Fibroblast of villous mesenchyme (primary cell): ENCODE data around the gene LRRN3. TPM values are rescaled to one million over a fixed set of nuclear protein-coding genes. Genes with fewer than 3 reads are reported as not detected.

ENCODE experiments used
- DNase-seq: peaks from one replicate; pipeline ENCODE4 v3.0.0-alpha.2; 2010; ENCODE audit warnings: low read depth
- H3K4me3 ChIP-seq: 2 replicates; pipeline ENCODE4 v1.5.1; 2011; ENCODE audit warnings: low read depth, mild to moderate bottlenecking, low read length
- CTCF ChIP-seq: IDR thresholded peaks from 2 replicates; pipeline ENCODE4 v1.5.1; 2012; ENCODE audit warnings: low read depth, mild to moderate bottlenecking, low read length; ENCODE audit not compliant: insufficient read depth
- total RNA-seq: library from RNA; depleted of rRNA; stranded (reverse); fragments of >200 nt; gene quantifications from 2 replicates; pipeline ENCODE4 v1.2.3, GENCODE V29; 2012

LRRN3 gene
- total RNA-seq, 1 donor, result 0.86 TPM

DNA sequence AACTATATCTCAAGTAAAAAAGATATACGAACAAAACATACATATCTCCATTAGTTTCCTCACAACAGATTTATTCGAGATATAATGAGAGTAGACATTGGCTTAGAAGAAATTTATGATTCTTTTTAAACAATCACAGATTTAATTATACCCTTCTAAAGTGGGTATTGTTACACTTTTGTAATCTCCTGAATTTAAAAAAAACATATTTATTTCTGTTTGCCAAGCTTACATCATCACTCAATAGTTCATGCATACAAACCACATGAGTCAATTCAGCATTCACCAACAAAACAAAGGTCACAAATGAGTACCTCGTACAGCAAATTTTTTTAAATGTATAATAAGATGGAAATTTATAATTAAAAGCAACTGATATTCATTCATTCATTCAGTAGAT is 17.6 kb downstream of the LRRN3 start:
- TF ChIP-seq CTCF, result no peak
- no peak overlapping the region for H3K4me3 ChIP-seq
- no peak for DNase-seq

DNA sequence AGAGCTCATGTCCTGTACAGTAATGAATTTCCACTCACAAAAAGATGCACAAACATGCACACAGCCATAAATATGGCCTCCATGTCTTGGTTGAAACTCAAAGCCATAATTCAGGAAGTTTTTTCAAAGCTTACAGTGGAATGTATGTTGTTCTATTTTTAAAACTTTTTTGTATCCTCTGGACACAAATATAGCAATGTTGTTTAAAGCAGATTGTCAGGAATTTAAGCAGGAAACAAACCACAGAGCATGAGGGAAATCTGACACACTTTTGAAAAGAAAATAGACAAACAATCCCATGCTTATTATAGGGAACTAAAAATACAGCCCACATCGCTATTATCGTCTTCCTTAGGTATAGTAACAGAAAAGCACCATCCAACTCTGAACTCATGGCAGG is 21.5 kb downstream of the LRRN3 start:
- H3K4me3 ChIP-seq, result no peak overlapping the region
- no peak for DNase-seq
- no peak for TF ChIP-seq CTCF

- no peak overlapping the region for H3K4me3 ChIP-seq
- DNase-seq, result no peak
- no peak for TF ChIP-seq CTCF
These were observed 22.5 kb downstream of the LRRN3 start for GRCh38 chr7:111113263-111114017.

DNA sequence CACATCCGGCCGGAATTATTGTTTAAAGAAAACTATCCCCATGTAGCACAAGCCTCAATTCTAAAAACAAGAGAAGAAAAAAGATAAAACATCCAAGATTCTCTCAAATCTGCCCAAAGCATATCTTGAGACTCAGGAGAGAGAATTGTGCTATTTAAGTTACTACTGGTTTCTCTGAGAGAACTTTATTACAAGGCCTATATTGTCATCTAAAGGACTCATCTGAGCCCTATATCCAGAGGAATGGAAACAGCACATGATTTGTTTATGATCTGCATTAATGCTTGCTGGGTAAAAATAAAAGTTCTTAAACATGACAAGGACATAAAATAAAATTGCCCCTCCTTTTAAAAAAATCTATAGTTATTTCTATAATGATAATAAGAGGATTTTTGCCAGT is 25.0 kb downstream of the LRRN3 start:
- no peak for DNase-seq
- no peak overlapping the region for H3K4me3 ChIP-seq
- TF ChIP-seq CTCF, result no peak

DNA sequence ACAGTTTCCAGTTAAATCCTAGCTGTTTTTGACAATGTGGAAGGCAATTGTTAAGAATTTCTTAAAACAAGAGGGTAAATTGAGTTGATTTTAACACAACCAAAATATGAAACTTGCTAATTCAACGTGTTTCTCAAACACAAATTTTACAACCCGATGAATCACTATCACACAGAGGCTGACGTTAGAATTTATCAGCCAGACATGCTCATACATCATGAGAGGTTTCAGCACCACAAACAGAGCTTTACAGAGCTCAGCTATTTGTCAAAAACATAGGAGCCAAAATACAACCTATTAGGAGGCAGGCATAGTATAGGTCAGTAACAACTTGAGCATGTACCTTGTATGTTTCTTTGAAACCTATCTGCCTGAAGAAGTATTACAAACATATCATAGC is 36.1 kb downstream of the LRRN3 start:
- TF ChIP-seq CTCF, result no peak
- DNase-seq, result peak; percentile 56
- no peak overlapping the region for H3K4me3 ChIP-seq

DNA sequence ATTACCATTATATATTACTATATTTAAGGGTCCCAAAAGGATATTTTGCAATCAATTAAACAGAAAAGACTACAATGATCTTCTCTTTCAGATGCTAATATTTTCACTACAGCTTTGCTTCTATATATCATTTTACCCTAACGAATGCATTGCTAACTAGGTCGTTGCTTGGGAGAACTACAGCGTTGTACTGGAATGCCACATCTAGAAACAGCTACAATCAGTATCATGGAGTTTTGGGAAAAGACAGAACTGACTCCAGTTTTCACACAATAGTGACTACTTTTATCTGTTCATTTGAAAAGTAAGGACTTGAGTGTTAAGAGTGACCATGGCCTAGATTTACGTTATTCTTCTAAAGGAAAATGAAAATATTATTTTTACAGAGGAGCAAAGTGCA is 38.5 kb downstream of the LRRN3 start:
- no peak for TF ChIP-seq CTCF
- H3K4me3 ChIP-seq, result no peak overlapping the region

GRCh38 chr7:111132833-111133232 is 41.9 kb downstream of the LRRN3 start:
- no peak for DNase-seq
- no peak overlapping the region for H3K4me3 ChIP-seq
- TF ChIP-seq CTCF, result no peak

More for the DNA sequence above, 38.5 kb downstream of the LRRN3 start:
- DNase-seq, result no peak
